ENCODE data around the gene KLHL29.
A peak's percentile ranks its signal among the peaks of the same experiment; 100 is the strongest.

Gene KLHL29

DNA sequence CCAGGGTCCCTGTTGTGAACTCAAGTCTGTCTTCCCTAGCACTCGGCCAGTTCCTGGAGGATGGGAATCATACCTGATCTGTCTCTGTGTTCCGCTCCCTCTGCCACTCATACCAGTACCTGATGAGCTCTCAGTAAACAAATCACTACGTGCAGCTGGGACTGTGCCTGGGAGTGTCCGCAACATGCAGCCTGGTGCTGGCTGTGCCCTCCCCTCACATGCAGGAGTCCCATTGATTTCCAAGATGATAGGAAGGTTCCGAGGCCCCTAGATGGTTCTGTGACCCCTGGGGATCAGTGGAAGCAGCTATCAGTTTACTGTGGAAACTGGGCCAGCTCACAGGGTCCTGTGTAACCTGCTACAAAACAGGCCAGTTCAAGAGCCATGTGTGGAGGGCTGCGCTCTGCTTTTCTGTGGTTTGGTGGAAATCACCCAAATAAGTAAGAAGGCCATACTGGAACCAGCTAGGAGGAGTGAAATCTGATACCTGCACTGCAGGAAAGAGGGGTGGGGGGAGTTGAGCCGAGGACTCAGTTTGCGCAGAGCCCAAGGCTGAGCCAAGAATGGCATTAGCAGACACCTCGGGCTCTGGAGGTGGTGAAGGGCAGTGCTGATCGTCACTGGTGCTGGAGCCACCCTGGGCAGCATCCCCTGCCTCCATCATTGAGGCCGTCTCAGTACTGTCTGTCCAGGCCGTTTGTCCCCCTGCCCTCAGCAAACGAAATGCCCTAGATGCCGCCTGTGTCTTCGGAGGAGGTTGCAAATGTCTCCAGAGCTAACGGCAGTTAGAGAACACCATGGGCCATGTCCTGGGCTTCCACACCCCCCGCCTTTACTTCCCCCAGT lies 93.3 kb downstream of the KLHL29 start:
- no peak for TF ChIP-seq CTCF (IDR thresholded peaks at IDR 0.05)
- no peak overlapping the region for H3K27ac ChIP-seq
- DNase-seq (ENCODE audit: low spot score), result no peak
- H3K4me3 ChIP-seq, result no peak overlapping the region

GRCh38 chr2:23478933-23479683 lies 94.1 kb downstream of the KLHL29 start:
- no peak for DNase-seq (ENCODE audit: low spot score)
- Histone ChIP-seq H3K4me3 (no peak overlapping the region), H3K27ac (no peak overlapping the region)
- TF ChIP-seq CTCF (IDR thresholded peaks at IDR 0.05), result no peak

GRCh38 chr2:23480957-23481797 lies 96.2 kb downstream of the KLHL29 start:
- DNase-seq (ENCODE audit: low spot score), result no peak
- no peak for TF ChIP-seq CTCF (IDR thresholded peaks at IDR 0.05)
- no peak overlapping the region for H3K4me3 ChIP-seq
- peak overlapping the region in 1 of 2 donors; percentile 16 for H3K27ac ChIP-seq

GRCh38 chr2:23482188-23482587 lies 97.2 kb downstream of the KLHL29 start:
- no peak for DNase-seq (ENCODE audit: low spot score)
- TF ChIP-seq CTCF (IDR thresholded peaks at IDR 0.05), result no peak
- H3K4me3 ChIP-seq, result no peak overlapping the region
- no peak overlapping the region for H3K27ac ChIP-seq

DNA sequence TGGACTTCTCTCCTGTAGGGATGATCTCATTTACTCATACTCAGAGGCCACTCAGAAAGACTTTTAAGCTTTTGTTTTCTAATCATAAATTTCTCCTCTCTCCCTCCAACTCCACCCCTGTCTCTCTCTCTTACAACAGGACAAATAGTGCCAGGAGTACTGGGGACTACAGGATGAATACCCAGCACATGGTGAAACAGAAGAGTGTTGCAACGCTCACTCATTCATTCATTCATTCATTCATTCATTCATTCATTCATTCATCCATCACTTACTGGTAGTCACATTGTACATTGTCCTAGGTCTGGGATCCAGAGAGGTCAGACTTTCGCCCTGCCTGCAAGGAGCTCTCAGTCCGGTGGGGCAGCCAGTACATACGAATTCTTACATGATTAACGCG lies 97.6 kb downstream of the KLHL29 start:
- Histone ChIP-seq H3K4me3 (no peak overlapping the region), H3K27ac (no peak overlapping the region)
- DNase-seq (ENCODE audit: low spot score), result no peak
- no peak for TF ChIP-seq CTCF (IDR thresholded peaks at IDR 0.05)

- Histone ChIP-seq H3K27ac (no peak overlapping the region), H3K4me3 (no peak overlapping the region)
- no peak for DNase-seq (ENCODE audit: low spot score)
- TF ChIP-seq CTCF (IDR thresholded peaks at IDR 0.05), result no peak
Measured at GRCh38 chr2:23483791-23484190, 98.8 kb downstream of the KLHL29 start.
